ENCODE results near the gene TBC1D30.
A peak's percentile ranks its signal among the peaks of the same experiment; 100 is the strongest.
"Not testable (repeated sequence)": the region's sequence is repeated elsewhere in the genome, so short reads cannot be mapped to it uniquely, and the experiment has no call there.

Gene TBC1D30, protein sequence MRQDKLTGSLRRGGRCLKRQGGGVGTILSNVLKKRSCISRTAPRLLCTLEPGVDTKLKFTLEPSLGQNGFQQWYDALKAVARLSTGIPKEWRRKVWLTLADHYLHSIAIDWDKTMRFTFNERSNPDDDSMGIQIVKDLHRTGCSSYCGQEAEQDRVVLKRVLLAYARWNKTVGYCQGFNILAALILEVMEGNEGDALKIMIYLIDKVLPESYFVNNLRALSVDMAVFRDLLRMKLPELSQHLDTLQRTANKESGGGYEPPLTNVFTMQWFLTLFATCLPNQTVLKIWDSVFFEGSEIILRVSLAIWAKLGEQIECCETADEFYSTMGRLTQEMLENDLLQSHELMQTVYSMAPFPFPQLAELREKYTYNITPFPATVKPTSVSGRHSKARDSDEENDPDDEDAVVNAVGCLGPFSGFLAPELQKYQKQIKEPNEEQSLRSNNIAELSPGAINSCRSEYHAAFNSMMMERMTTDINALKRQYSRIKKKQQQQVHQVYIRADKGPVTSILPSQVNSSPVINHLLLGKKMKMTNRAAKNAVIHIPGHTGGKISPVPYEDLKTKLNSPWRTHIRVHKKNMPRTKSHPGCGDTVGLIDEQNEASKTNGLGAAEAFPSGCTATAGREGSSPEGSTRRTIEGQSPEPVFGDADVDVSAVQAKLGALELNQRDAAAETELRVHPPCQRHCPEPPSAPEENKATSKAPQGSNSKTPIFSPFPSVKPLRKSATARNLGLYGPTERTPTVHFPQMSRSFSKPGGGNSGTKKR

DNA sequence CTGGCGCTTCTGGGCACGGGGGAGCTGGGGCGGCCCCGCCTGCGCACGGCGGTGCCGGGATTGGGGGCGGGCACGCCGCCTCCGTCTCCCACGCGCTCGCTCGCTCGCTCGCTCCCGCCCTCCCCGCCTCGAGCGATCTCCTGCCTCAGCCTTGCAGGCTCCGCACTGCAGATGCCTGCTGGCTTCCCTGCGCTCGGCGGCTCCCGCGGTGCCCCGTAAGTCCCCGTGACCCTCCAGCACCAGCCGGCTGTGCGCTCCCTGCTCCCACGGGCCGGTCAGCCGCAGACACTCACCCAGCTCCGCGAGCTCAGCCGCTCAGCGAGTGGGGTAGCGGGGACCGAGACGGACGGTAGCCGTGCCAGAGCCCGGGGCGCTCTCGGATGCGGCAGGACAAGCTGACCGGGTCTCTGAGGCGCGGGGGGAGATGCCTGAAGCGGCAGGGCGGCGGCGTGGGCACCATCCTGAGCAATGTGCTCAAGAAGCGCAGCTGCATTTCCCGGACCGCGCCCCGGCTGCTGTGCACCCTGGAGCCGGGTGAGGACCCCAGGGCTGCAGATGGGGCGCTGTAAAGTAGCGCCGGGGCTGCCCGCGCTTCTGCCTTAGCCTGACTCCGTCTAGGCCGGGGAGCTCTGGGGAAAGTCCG lies at the start of gene TBC1D30:
TBC1D30 (plus strand) TSS at position 148 of the 643 bp plus-strand sequence; CDS start at position 381, 233 bp downstream.
- no peak for FAIRE-seq

GRCh38 chr12:64775147-64775736 lies 49.2 kb upstream of the TBC1D30 start:
- FAIRE-seq, result not testable (repeated sequence)

DNA sequence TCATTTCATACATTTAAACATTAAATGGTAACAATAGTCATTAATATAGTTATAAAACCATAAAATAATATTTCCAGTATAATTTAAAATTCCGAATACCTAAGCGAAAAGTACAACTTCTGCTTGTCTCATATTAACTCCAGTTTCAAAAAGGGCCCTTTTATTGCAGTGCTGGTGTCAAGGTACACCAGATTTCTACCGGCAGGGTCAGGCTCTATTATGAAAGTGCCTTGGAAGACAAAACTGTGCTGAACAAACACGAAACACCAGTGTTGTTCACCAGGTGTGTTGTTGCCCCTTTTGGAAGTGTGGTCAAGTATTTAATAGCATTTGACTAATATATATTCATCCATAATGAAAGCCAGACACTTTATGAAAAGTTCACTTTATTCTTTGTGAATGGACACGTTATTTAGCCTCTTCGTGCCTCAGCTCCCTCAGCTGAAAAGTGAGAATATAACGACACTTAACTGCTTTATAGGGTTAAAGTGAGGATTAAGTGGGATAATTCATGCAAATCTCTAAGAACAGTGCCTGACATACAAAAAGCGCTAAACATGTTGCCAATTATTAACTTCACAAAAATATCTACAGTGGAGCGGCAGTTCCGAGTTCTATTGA lies 45.0 kb upstream of the TBC1D30 start:
- no peak for FAIRE-seq

DNA sequence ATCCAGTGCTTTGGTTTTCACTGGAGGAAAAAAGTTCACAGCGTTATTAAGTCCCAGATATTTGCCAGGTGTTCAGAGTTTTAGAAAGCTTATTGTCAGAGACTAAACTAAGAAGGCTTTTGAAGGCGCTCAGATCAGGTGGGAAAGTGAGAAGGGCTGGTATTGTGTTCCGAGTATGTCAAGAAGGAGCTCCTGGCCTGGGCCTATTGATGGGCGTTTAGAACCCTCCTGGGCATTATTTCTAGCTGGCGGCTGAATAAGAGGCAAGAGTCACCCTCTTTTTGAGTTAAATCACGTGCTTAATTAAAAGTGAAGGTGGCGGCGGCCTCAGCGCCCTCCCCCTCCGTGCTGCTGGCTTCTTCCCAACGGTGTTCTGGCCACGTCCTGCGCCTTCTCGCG lies 44.3 kb upstream of the TBC1D30 start:
- no peak for FAIRE-seq

GRCh38 chr12:64780531-64781279 lies 43.7 kb upstream of the TBC1D30 start:
- no peak for FAIRE-seq

GRCh38 chr12:64781280-64782190 lies 42.9 kb upstream of the TBC1D30 start:
- no peak for FAIRE-seq

DNA sequence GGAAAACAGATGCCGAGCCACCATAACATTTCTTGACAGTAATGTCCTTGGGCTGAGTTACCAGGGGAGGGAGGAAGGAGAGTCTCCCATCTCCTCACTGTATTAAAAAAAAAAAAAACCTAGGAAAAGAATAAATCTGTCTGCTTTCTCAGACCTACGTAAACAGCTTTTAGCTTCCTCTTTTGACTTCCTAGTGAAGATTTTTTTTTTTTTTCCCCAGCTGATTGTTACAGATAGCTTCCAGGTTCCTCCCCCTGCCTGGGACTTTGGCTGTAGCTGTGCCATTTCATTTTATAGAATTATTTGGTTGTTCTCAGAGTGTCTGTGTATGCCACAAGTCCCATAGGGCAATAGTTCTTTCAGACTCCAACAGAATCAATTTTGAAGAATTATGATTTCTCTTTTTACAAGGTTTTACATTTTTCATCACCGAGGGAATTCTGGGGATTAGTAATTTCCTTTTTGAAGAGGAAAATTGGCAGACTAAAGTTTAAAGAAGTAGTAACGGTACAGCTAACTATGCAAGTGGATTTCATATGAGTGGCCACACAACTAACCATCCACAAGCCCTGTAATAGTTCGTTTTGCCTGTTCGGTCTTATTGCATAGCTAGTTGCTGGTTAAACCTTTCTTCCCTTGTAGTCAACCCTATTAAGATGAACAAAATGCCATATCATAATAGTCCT lies 42.1 kb upstream of the TBC1D30 start:
- FAIRE-seq, result no peak

GRCh38 chr12:64785838-64786237 lies 38.6 kb upstream of the TBC1D30 start:
- FAIRE-seq, result no peak

GRCh38 chr12:64790166-64790565 lies 34.3 kb upstream of the TBC1D30 start:
- FAIRE-seq, result no peak

- FAIRE-seq, result no peak
Observed at GRCh38 chr12:64791036-64791435, 33.4 kb upstream of the TBC1D30 start.

GRCh38 chr12:64792128-64792527 lies 32.3 kb upstream of the TBC1D30 start:
- FAIRE-seq, result no peak

GRCh38 chr12:64793610-64794009 lies 30.8 kb upstream of the TBC1D30 start:
- FAIRE-seq, result no peak

- FAIRE-seq, result no peak
Observed at GRCh38 chr12:64794305-64794704, 30.1 kb upstream of the TBC1D30 start.

GRCh38 chr12:64796205-64796845 lies 28.1 kb upstream of the TBC1D30 start:
- FAIRE-seq, result peak; percentile 83

- no peak for FAIRE-seq
Observed at GRCh38 chr12:64797156-64797555, 27.3 kb upstream of the TBC1D30 start.

GRCh38 chr12:64798165-64798564 lies 26.3 kb upstream of the TBC1D30 start:
- no peak for FAIRE-seq

GRCh38 chr12:64800640-64801039 lies 23.8 kb upstream of the TBC1D30 start:
- no peak for FAIRE-seq

DNA sequence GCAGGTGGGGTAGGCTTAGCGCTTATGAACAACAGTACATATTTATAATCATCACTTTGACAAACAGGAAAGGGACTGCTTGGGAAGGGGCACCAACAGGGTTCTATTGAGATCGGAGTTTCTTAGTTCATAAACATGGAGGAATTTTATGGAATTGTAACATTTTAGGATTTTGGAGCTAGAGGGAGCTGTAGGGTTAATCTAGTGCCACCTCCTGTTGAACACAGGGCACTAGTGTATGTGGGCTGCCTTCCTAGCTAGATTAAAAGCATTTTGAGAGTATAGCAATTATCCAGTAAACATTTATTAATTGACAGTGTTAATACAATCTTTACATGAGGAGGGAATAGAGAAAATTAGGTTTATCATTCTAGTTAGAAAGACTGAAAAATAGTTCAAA lies 23.1 kb upstream of the TBC1D30 start:
- no peak for FAIRE-seq

DNA sequence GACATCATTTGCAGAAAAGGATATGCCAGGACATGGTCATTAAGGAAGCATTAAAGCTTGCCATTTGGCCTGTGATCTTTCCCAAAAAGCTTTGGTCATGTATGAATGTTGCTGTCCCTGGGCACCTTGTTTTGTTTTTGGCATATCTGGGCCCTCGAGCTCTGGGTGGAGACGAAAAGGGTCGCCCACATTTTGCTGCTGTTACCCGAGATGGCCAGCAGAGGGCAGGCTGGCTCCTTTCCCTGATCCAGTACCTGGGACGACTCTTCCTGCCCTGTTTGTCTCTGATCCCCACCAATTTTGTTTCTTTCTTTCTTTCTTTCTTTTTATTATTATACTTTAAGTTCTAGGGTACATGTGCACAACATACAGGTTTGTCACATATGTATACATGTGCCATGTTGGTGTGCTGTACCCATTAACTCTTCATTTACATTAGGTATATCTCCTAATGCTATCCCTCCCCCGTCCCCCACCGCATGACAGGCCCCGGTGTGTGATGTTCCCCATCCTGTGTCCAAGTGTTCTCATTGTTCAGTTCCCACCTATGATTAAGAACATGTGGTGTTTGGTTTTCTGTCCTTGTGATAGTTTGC lies 22.2 kb upstream of the TBC1D30 start:
- FAIRE-seq, result not testable (repeated sequence)

Data from colon (tissue), 2 donors.